GF-D8 (cell line): ENCODE results near the gene RBM17.
"Not testable (repeated sequence)": the region's sequence is repeated elsewhere in the genome, so short reads cannot be mapped to it uniquely, and the experiment has no call there.

Source experiments
- DNase-seq: peaks from one replicate; lab custom pipeline; 2025; lab: John Stamatoyannopoulos, UW

RBM17 gene

GRCh38 chr10:6112893-6113292 is 24.1 kb downstream of the RBM17 start:
- DNase-seq: no peak

DNA sequence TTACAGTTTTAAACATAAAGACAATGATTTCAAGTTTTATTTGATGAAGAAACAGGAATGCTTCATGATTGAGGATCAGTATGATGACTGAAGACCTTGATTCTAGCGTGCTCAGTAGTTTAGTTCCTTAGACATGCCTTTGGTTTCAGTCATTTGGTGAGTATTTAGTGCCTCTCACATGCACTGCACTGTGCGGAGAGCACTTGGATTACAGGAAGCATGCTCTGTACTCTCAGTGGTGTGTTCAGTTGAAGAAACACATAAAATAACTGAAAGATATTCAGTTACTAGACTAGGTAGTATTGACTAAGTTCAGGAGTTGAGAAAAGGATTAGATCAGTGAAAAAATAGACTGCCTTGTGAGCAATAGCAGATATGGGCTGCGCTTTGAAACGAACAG is 25.5 kb downstream of the RBM17 start:
- DNase-seq: no peak

DNA sequence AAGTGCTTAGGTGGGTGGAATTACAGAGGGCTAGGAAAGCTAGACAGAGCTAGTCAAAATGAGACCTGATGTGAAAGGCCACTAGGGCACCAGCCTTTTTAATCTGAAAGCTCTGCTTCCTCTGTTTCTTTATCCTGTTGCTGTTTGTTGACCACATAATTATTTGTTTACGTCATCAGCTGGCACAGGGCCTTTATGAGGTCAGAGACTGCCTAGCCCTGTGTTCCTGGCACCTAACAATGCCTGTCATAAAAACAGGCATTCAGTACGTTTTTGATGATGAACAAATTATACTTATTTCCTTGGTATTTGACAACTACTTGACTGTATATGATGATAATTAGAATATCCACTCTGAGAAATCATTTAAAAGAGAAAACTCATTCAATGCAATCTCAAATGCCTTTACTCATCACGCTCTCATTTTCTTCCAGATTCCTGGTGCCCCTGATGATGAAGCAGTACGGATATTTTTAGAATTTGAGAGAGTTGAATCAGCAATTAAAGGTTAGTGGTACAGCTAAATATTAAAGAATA is 26.0 kb downstream of the RBM17 start:
- DNase-seq: no peak

GRCh38 chr10:6115411-6115810 is 26.6 kb downstream of the RBM17 start:
- DNase-seq: no peak

DNA sequence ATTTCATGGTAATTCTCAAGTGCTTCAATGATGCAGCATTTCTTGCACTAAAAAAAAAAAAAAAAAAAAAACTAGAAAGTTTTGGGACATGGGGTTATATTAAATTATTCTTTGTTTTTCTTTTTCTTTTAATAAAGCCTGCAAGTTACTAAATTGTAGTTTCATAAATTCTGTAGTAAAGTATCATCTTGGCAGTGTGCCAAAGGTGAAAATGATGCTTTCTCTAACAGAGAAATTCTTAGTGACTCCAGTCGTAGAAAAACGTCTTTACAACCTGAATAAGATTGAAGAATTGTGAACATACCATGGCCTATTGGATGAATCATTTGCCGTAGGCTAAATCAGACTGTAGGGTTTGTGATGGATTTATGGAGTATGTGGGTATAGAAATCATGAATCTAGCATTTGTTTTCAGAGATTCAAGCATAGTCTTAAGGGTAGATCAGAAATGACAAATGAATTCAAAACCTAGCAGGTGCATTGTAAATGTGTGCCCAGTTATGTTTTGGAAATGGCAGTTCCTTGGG is 27.1 kb downstream of the RBM17 start:
- no peak for DNase-seq

DNA sequence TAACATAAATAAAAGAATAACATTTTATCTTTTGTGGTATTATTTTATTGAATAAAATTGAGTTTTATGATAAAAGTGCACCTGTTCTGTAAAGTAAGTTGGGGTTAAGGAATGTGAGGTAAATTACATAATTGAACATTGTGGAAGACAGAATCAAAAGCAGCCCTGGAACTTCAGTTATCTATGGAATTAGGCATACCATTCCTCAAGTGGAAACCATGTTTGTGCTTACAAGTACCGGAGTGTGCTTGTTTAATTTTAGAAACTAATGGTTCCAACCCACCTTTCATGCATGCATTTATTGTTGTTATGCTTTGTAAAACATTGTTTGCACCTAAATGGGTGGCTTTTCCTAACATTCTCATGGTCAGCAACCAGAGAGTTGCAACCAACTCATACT is 28.0 kb downstream of the RBM17 start:
- no peak for DNase-seq

DNA sequence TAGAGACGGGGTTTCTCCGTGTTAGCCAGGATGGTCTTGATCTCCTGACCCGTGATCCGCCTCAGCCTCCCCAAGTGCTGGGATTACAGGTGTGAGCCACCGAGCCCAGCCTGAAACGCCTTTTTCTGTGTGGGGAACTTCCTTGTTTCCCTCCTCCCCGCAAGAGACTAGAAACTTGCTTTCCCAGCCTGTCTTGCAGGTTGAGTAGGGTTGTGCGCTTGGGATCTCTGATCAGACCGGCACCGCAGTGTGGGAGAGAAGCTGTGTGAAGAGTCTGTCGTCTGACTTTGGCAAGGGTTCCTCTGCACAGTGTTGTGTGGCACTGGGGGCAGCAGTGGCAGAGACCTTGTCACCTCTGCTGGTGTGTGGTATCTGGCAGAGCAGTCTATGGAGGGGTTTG is 28.9 kb downstream of the RBM17 start:
- no peak for DNase-seq

- DNase-seq: no peak
These were observed 30.6 kb downstream of the RBM17 start for GRCh38 chr10:6119423-6119822.

DNA sequence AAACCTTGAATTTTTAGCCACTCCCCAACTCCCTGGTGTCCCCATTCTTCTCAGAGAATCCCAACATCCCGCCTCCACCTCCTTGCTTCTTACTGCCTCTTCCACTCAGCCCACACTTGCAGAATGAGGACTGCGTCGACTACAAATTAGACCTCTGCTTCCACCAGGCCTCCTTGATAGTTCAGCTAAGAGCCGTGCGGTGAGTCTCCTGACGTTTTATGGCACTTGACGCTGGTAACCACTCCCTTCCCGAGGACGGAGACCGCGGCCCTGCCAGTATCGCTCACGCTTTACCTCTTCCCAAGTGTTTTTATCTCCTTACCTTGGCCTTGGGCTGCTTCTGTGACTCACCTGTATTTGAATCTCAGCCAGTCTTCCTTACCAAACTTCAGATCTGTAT is 31.1 kb downstream of the RBM17 start:
- DNase-seq: no peak

GRCh38 chr10:6120691-6121090 is 31.9 kb downstream of the RBM17 start:
- peak; percentile 15 for DNase-seq

DNA sequence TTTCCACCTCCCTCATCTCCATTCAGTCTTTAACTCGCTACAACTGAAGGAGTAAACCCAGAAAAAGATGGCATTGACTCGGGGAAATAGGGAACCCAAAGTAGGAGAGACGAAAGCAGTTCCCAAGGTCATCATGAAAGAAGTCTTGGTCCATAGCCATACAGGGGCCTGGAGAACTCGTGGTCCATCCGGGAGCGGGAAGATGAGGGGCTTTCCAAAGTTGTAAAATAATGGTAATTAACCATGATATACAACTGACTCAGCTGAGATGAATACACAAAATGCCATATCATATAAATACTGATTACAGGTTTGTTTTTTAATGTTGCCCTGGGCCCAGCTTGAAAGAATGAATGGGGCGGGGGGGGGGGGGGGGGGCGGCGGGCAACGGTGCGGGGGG is 32.3 kb downstream of the RBM17 start:
- no peak for DNase-seq

DNA sequence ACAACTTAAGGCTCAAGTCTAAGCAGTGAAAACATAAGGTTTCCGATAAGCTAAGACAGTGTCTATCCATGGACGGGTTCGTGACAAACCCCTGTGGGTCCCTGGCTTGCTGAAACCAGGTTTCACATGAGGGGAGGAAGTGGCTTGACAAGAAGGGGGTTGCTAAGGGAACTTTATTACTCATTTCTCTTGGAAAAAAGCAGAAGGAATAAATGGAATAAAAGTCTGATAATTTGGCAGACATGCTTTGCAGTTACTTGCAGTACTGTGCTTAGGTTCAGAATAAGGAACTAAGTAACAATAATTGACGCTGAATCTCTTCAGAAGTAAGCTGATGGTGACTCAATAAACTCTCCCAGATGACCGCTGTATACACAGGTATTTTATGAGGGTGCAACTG is 34.7 kb downstream of the RBM17 start:
- peak; percentile 11 for DNase-seq

DNA sequence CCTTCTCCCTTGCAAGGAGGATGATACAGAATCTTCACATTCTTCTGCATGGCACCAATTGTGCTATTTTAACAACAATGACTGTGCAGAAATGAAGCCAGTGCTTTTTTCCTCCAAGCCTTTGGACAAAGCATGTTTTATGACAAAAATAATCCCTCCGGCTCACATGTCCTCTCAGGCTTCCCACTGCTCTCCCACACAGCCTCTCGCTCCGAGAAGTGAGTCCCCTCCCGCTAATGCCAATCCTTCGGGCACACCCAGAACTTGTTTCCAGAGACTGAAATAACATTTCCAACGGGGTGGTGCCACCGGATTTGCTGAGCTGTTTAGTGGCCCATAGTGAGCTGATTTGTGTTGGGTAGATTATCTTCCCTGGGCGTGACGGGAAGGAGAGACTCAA is 35.8 kb downstream of the RBM17 start:
- no peak for DNase-seq

GRCh38 chr10:6127461-6127860 is 38.6 kb downstream of the RBM17 start:
- DNase-seq: not testable (repeated sequence)

GRCh38 chr10:6128087-6128486 is 39.3 kb downstream of the RBM17 start:
- no peak for DNase-seq

GRCh38 chr10:6128591-6129251 is 39.9 kb downstream of the RBM17 start:
- no peak for DNase-seq

GRCh38 chr10:6130848-6131470 is 42.1 kb downstream of the RBM17 start:
- no peak for DNase-seq

DNA sequence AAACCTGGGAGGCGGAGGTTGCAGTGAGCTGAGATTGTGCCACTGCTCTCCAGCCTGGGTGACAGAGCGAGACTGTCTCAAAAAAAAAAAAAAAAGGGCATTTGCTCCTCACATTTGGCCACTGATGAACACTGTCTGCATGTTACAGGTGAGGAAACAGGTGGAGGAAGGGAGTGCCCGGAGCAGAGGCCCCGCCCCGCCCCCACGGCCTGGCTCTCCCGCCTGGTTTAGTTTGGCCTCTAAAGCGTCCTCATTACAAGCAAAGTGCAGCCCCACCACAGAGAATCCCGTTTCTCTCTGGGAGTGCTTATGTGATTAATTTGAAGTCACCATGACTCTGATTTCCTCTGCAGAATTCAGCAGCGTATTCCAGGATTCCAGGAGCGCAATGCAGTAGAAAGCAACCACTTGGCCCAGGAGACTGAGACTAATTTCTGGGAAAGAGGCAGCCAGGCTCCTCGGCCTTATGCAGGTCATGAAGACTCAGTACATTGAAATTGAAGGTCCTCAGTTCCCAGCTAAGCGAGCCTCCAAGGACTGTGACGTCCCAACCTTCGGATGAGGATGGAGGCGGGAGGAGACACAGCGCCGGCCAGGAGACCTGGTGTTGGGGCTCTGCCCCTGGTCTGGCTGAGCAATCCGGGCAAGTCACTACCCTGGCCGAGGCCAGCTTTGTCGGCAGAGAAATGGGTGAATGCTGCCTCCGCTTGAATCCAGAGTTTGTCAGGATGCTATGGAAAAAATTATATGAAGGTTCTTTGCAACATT is 44.7 kb downstream of the RBM17 start:
- no peak for DNase-seq

DNA sequence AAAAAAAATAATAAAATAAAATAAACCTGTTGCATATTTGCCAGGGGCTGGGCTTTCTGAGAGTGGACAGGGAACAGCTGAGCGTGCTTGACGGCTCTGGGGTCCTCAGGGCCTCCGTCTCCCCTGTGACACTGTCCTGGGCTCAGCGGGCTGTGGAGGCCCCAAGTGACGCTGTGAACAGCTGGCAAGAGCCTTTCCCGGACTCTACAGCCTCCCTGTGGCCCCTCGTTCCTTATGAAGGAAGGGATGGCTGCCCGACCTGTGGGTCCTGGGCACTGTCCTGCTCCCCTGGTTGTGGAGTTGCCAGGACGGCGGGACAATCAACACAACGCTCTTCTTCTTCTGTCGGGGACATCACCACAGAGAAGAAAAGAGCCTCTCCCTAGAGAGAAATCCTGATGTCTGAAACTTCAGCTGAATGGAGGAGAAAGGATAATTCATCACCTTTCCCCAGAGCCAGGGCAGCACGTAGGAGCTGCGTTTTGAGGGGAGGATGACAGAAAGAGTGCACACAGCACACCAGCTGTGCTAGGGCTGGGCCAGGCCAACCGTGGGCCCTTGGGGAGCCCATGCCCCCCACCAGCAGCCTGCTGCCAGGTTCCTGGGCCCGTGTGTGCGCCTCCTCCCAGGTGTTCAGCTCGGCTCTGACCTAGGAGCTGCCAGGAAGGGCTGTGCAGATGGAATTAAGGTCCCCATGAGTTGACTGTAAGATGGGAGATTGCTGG is 45.4 kb downstream of the RBM17 start:
- no peak for DNase-seq

DNA sequence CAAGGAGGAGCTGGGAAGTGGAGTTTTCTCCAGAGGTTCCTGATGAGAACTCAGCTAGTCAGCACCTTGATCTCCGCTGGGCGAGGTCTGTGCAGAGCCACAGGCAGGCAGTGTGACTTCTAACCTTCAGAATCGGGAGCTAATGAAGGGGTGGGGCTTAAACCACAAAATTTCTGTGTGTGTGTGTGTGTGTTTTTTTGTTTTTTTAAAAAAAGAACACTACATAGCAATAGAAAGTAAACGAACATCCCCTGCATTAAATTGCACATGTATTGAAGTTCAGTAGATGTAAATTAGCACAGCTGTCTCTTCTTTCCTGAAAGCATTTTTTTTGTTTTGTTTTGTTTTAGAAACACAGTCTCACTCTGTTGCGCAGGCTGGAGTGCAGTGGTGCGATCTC is 46.2 kb downstream of the RBM17 start:
- no peak for DNase-seq

DNA sequence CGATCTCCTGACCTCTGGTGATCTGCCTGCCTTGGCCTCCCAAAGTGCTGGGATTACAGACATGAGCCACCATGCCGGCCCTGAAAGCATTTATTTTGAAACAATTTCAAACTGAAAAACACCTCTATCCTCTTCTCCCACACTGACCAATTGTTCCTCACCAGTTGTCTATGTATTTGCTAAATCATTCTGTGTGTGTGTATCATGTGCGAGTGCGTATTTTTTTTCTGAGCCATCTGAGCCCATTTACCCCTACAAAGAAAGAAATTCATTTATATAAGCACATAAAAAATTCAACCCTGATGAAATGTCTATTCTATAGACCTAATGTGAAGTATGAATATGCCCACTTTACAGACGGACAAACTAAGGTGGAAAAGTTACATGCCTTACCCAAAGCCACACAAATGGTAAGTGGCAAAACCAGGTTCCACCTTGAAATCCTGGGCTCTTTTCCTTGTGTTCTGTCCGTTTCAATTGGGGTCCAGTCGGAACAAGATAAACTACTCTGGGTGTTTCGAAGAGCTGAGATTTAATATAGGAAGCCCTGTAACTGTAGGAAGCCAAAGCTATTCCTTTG is 46.8 kb downstream of the RBM17 start:
- no peak for DNase-seq
